Measurements from ENCODE around the gene SCD. TPM values are rescaled to one million over a fixed set of nuclear protein-coding genes. Genes with fewer than 3 reads are reported as not detected.

SCD gene
- total and polyA plus RNA-seq, 2 of the 13 experiments (the other 11 are each of a cell fraction or from before 2014, with no cell fraction given): 492 to 512 TPM

- TF ChIP-seq ZNF512B (CRISPR knock-in tag; IDR thresholded peaks at IDR 0.05; ENCODE audit: borderline replicate concordance) (no peak), ZNF530 (CRISPR knock-in tag; IDR thresholded peaks at IDR 0.05; ENCODE audit: low read depth) (no peak), HOXA5 (CRISPR knock-in tag; IDR thresholded peaks at IDR 0.05) (no peak), ZFYVE20 (CRISPR knock-in tag; IDR thresholded peaks at IDR 0.05; ENCODE audit: borderline replicate concordance, low read depth) (no peak), POLR2A (IDR thresholded peaks at IDR 0.05; ENCODE audit: insufficient read depth in 1 of 2, low read depth in 2 of 2, low read length in 2 of 2) (peak; percentile 40 to 71; a peak in 3 of 4 replicates), POLR2G (IDR thresholded peaks at IDR 0.05; ENCODE audit: low read depth, low read length) (peak; percentile 18; the same call in 1 of the 2 replicates), SMAD3 (CRISPR knock-in tag; IDR thresholded peaks at IDR 0.05) (no peak), ZNF570 (CRISPR knock-in tag; IDR thresholded peaks at IDR 0.05; ENCODE audit: borderline replicate concordance) (no peak), RARA (CRISPR knock-in tag; IDR thresholded peaks at IDR 0.05) (peak; percentile 29), TMF1 (CRISPR knock-in tag; IDR thresholded peaks at IDR 0.05; ENCODE audit: low read depth) (peak; percentile 67; the same call in 1 of the 2 replicates)
Measured at GRCh38 chr10:100356067-100357017, 9.3 kb downstream of the SCD start (continued).
